ENCODE measurements around the gene CFAP221. TPM values are rescaled to one million over a fixed set of nuclear protein-coding genes. Genes with fewer than 3 reads are reported as not detected.
"Not testable (repeated sequence)": the region's sequence is repeated elsewhere in the genome, so short reads cannot be mapped to it uniquely, and the experiment has no call there.

Gene CFAP221
- total RNA-seq, 1 donor from 2014 or later: 1.1 TPM

DNA sequence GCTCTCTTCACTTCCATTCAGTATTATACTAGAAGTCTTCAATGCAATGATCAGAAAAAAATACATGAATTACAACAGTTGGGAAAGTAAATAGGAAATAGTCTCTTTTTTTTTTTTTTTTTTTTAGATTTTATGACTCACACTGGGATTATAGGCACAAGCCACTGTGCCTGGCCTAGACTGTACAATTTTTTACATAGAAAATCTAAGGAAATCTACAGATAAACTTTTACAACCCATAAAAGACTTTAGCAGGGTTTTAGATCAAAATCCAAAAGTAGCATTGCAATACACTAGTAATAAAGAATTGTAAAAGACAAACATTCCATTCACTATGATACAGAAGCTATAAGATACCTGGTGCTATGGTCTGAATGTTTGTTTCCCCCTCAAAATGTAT is 39.0 kb downstream of the CFAP221 start:
- DNase-seq (ENCODE audit: extremely low read depth, low read depth, low spot score): no peak

DNA sequence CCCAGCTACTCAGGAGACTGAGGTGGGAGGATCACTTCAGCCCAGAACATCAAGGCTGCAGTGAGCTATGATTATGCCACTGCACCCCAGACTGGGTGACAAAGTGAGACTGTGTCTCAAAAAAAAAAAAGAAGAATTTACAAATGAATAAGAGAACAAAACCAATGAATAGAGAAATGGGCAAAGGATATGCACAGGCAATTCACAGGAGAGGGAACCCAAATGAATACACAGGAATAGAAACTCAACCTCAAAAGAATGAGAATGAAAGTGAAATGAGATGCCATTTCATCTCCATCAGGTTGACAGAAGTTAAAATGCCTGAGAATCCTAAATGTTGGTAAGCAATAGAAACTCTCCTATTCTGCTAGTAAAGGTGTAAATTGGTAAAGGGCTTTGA is 40.2 kb downstream of the CFAP221 start:
- DNase-seq (ENCODE audit: extremely low read depth, low read depth, low spot score): no peak

DNA sequence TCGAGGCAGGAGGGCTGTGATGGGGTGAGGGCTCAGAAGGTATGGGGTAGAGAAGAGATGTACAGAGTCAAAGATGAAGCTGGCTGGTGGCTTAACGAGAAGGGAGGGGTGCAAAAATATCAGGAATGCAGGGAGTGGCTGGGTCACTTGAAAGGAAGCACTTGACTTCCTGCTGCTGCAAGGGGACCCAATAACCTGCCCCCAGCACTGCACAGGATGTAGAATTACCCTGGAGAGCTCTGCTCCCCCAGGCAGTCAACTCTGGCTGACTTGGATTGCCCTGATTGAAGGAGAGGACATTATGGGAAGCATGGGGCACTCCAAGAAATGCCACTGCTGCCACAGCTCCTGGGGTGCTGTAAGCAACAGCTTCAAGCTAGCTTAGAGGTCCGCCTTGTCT is 41.8 kb downstream of the CFAP221 start:
- no peak for DNase-seq (ENCODE audit: extremely low read depth, low read depth, low spot score)

DNA sequence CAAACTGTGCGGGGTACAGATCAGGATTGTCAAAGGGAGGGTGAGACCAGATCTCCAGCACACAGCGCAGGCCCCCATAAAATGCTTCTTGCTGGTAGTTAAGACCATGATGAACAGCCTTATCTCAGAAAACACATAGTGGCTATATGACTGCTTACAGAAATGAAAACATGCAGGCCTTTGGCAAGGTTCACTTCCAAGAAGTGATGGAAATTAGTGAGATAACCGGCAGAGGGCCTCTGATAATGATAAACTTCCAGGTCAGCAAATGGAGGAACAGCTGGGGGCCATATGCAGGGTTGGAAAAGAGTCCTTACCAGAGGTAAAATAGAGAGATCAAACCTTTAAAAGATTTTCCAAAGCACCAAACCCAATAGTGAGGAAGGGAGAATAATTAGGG is 46.6 kb downstream of the CFAP221 start:
- DNase-seq (ENCODE audit: extremely low read depth, low read depth, low spot score): no peak

DNA sequence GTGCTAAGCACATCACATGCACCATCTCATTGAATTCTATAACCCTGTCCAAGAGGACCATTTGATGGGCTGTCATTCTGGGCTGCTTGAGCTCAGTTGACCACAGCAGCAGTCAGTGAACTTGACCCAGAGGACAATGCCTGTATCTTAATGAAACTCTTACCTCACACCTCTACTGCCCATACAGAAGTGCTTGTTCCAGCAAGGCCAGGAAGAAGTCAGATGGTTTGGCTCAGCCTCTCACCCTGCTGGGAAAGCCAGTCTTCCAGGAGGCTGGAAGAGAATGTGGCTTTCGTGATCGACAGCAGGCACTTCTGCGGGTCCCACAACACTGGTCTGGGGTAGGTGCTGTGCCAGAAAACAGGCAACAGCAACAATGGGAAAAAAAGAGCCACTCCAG is 47.3 kb downstream of the CFAP221 start:
- no peak for DNase-seq (ENCODE audit: extremely low read depth, low read depth, low spot score)

DNA sequence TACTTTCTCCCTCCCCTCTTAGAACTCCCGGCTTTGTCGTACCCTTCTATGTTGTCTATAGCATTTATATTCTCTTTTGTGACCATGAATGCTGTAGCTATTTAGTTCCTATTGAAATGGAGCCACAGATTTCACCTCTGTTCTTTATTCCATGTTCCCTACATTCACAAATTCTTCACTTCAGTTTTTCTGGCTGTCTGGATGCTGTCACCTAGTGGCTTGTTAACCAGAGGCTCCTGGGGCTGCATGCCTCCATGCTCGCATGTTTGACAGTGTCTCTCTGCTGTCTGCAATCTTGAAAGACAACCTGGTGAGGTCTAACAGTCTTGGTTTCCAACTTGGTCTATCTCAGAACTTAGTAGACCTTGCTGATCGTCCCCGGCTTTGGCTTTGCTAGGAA is 48.2 kb downstream of the CFAP221 start:
- no peak for DNase-seq (ENCODE audit: extremely low read depth, low read depth, low spot score)

DNA sequence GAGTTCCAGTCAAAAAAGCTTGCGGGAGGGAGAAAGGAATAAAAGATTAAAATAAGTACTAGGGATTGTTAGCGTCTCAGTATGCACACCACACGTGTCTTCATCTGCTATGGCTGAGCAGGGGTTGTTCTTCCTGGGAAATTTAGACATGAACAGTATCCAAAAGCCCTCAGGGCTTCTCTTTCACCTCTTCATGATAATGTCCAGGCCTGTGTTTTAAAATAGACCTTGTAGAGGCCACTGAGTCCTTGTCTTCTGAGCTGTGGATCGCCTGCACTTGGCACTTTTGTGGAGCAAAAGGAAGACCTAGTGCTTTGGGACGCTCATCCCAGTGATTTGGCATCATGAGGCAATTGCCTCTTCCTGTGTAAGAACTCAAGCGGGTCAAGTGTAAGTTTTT is 52.4 kb downstream of the CFAP221 start:
- no peak for DNase-seq (ENCODE audit: extremely low read depth, low read depth, low spot score)

DNA sequence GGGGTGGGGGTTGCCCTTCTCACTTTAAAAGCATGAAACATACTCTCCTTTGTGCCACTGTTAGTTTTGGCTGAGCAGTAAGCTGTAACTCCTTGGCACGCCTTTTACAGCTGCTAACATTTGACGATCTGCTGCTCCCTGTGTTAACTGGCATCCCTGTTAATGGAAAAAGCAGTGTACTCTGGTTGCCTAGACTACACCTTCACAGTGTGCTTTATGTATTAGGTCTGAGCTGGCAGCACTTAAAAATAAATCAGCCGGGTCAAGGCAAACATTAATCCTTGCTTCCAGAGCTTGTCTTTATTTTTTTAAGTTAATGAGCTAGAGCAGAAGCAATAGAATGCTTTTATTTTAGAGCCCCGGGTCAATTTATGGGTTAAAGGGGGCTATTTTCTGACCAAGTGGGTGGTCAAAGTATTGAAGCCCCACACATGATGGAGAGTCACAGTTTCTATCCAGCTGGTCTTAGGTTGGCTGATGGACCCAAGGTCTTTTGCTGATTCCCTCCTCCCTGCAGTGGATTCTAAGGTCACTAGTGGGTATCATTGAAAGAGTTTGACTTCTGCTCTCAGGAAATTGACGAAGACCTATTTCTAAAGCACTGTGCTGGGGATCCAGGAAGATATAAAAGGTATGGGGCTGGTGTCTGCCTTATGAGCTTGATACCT is 54.5 kb downstream of the CFAP221 start:
- DNase-seq (ENCODE audit: extremely low read depth, low read depth, low spot score): no peak

DNA sequence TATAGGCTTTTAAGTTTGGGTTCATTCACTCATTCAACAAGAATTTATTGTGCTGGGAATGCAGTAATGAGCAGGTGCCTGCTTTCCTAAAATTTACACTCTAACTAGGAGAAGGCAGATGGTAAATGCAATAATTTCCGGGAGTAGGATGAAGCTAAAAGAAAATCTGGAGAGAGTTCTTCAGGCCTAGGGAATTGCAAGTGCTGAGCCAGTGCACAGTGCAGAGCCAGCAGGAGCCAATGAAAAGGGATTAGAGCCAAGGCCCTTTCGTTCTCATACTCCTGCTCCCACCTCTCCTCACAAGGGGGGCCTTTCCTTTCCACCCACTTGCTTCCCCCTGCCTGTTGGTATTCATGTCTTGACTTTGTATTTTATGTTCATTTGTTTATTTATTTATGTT is 55.1 kb downstream of the CFAP221 start:
- DNase-seq (ENCODE audit: extremely low read depth, low read depth, low spot score): no peak

DNA sequence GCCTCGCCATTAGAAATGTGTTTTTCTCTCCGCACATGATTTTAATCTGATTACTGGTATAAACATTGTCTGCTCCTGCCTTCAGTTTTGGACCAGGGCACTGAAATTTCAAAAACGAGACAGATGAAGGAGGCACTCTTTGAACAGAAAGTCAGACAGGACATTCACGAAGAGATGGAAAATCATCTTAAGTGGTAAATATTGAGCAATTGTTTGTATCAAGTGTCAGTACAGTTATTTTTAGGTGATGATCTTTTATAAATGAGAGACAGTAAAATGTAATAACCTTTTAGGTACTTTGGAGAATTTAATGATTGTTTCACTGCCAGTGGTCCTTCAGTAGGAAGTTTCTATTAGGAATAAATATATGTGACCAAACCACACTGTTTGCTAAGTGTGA is 60.8 kb downstream of the CFAP221 start:
- no peak for DNase-seq (ENCODE audit: extremely low read depth, low read depth, low spot score)

DNA sequence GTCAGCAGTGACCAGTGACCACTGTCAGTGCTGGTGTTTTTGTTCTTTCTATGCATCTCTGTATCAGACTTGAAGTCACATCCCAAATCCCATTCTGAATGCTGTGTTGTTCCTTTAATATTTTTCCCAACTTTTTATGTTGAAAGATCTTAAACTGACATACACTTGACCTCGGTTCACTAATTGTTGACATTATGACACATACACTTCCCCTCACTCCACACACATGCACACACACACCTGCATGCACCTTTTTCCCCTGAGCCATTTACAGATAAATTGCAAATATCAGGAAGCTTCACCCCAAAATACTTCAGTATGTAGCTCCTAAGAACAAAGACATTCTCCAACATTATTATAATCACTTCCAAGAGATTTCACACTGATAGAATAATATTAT is 62.4 kb downstream of the CFAP221 start:
- DNase-seq (ENCODE audit: extremely low read depth, low read depth, low spot score): no peak

DNA sequence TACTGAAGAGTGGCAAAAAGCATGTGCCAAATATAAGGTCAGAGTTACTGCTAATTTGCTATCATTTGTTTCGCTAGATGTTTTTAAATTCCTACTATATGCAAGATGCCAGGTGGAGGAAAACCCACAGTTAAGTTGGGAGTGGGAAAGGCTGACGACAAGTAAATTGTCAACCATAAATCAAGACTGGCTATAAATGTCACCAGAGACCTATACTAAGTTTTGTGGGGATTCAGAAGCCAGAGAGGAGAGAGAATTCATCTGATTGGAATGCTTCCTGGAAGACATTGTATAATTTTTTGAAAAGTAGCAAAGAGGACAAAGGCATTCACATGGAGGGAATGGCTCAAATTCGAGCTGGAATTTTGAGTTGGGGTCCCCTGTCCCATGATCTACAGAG is 64.3 kb downstream of the CFAP221 start:
- no peak for DNase-seq (ENCODE audit: extremely low read depth, low read depth, low spot score)

DNA sequence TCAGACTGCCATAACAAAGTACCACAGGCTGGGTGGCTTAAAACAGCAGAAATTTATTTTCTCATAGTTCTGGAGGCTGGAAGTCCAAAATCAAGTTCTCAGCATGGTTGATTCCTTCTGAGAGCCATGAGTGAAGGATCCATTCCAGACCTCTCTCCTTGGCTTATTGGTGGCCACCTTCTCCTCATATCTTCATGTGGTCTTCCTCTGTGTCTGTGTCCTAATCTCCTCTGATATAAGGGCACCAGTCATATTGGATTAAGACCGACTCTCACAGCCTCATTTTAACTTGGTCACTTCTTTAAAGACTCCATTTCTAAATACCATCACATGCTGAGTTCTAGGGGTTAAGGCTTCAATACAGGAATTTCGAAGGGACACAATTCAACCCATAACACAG is 65.1 kb downstream of the CFAP221 start:
- no peak for DNase-seq (ENCODE audit: extremely low read depth, low read depth, low spot score)

DNA sequence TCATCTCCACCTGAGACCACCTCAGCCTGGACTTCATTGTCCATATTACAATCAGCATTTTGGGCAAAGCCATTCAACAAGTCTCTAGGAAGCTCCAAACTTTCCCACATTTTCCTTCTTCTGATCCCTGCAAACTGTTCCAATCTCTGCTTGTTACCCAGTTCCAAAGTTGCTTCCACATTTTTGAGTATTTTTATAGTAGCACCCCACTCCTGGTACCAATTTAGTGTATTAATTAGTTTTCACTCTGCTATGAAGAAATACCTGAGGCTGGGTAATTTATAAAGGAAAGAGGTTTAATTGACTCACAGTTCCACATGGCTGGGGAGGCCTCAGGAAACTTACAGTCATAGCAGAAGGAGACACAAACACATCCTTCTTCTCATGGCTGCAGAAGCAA is 69.9 kb downstream of the CFAP221 start:
- not testable (repeated sequence) for DNase-seq (ENCODE audit: extremely low read depth, low read depth, low spot score)

DNA sequence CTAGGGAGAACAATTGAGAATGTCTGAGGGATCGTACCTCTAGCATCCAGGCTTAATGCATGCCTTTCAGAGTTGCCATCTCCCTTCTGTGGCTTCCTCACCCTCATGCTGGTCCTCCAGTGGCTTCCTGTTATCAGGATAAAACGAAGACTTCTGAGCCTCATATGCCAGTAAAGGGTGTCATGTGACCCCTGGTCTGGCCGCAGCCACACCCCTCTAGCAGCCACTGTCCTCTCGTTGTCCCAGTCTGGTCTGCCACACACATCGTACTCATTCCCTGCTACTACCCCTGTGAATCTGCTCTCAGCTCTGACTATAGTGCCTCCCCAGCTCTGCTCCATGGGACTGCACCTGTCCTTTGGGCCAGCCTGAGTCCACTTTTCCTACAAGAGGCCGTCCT is 72.2 kb downstream of the CFAP221 start:
- DNase-seq (ENCODE audit: extremely low read depth, low read depth, low spot score): no peak

DNA sequence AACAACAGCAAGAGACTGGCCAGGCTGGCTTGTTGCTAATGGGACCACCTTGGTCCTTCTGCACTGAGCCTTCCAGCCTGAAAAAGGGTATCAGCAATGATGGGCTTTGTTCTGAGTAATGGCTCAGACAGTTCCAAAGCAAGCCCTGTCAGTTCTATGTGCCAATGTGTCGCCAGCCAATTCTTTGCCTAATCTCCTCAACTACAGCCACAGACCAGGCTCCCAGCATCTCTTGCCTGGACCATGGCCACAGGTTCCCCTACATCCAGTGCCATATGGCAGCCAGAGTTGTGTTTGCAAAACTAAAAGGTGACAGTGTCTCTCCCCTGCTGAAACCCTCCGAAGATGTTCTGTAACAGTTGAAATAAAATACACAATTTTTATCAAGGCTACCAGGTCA is 73.2 kb downstream of the CFAP221 start:
- no peak for DNase-seq (ENCODE audit: extremely low read depth, low read depth, low spot score)

DNA sequence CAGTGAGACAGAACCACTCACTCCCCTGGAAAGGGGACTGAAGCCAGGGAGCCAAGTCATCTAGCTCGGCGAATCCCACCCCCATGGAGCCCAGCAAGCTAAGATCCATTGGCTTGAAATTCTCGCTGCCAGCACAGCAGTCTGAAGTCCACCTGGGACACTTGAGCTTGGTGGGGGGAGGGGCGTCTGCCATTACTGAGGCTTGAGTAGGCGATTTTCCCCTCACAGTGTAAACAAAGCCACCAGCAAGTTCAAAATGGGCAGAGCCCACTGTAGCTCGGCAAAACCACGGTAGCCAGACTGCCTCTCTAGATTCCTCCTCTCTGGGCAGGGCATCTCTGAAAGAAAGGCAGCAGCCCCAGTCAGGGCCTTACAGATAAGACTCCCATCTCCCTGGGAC is 74.5 kb downstream of the CFAP221 start:
- DNase-seq (ENCODE audit: extremely low read depth, low read depth, low spot score): not testable (repeated sequence)

DNA sequence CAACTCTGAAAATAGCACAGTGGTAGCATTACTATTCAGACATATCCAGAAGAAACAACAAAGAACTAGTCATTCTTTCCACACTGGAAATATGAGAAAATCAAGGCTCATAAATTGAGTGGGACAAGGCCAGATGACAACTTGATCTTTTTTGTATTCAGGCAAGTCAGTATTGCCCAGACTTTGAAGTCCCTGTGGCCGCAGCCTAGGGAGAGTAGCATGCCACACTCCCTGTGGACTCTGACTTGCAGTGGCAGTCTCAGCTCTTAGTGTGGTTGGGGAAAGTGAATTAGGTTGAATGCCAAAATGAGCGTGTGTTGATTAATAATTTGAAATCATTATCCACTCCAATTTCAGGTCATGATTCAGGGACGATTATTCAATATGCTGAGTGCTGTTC is 81.0 kb downstream of the CFAP221 start:
- no peak for DNase-seq (ENCODE audit: extremely low read depth, low read depth, low spot score)

DNA sequence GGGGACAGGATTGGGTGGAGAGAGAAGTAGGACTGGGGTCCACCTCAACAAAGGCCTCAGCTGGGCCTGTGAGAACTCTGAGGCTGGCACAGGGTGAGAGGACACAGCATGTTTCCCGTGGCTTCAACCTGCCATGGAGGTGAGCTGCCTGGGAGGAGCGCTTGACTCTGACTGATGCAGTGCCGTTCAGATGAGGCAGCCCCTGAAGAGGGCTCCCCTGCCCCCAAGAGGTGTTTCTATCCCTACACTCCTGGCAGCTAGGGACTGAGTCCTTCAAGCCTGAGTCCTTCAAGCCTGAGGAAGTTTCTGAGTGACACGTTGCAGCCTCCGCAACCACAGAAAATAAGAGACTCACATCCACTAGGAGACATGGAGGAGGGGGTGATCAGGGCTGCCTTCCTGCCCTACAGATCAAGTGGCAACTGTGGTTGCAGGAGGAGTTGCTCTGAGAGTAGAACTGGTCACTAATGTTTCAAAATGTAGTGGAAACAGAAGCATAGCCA is 85.1 kb downstream of the CFAP221 start:
- DNase-seq (ENCODE audit: extremely low read depth, low read depth, low spot score): no peak

DNA sequence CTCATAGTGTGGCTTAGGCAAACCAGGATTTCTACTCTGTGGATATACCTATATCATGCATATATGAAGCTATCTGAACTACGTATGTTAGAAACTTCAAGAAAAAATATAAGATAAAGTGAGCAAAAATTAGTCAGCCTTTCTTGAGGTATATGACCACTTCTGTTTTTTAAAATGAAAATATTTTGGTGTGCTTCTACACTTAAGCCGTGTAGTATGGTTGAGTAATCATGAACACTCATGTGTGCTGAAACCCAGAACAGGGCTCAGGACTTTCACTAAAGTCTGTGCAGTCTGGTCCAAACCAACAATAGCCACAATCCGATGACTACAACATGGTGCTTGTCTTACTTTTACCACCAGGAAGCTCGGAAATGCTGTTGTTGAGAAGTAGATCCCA is 85.9 kb downstream of the CFAP221 start:
- no peak for DNase-seq (ENCODE audit: extremely low read depth, low read depth, low spot score)

DNA sequence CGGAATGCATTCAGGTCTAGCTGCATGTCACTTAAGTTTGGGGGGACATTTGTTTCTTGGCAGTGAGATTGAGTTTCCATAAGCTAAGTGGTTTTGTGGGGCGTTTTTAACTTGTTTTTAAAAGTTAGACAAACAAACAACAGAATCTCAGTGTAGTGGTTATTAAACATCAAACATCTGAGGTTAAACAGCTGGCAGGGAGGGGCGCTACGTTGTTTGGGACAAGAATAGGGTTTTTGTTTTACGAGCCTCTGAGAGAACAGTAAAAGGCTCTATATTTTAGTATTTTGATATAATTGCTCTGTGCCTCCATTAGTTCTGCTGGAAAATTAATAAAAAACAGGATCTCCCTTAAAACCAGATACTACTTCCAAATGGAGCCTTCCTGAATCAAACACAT is 93.1 kb downstream of the CFAP221 start:
- DNase-seq (ENCODE audit: extremely low read depth, low read depth, low spot score): no peak

DNA sequence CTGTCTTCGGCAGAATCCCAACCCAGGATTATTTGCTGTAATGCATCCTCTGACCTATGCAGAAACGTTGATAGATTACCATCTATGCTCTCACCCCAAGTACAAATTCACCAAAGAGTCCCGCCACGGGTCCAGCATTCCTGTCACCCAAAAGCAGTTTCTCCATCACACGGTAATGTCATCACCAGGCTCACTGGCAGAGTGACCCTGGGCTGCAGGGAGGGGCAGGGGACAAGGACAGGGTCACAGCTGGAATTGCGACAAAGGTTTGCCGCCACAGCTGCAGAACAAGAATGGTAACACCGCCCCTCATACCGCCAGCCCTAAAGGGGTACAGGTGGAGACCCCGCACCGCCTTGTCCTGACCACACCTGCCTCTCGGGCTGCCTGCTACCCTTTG is 94.0 kb downstream of the CFAP221 start:
- no peak for DNase-seq (ENCODE audit: extremely low read depth, low read depth, low spot score)

Measured in glomerular endothelial cell (primary cell).